ENCODE results near the gene AHI1. TPM values are rescaled to one million over a fixed set of nuclear protein-coding genes. Genes with fewer than 3 reads are reported as not detected.

The AHI1 gene
- total RNA-seq, 1 experiment from 2014 or later: 18.8 TPM

DNA sequence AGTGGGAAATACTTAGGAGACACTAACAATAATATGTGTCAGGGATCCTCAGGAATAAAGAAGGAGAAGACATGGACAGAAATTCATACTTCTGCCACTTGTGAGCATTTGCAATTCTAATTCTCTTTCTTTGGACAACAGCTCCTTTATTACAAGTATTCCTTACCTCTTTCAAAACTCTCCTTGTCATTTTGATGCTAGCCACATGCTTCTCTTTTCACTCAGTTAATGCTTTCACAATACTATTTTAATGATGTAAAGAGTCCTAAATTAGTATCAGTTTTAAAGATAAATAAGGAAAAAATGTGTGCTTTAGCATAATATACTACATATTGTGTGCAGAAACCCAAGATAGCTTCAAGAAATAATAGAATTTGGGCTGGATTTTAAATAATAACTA, 62.5 kb downstream of the AHI1 start:
- no peaks in the 10 kb centered on the region for H3K4me1 Mint-ChIP-seq
- DNase-seq (ENCODE audit: low spot score) (no peak), ATAC-seq (no peak)
- H3K36me3 Mint-ChIP-seq: peaks cover 3% of the 10 kb centered on the region; the same call in 1 of the 2 replicates
- ChIA-PET POLR2A (no interaction called here), CTCF (interaction anchor here (0.9 to 1.6 kb wide), 2 partner anchors 278 to 291 kb away, joined by 3 read pairs; no protein-coding TSS in a partner anchor)
- no peaks in the 10 kb centered on the region for H3K9me3 Mint-ChIP-seq
- no peaks in the 10 kb centered on the region for H3K27me3 Mint-ChIP-seq (ENCODE audit: low read depth)
- H3K27ac Mint-ChIP-seq: no peak overlapping the region
- no peak overlapping the region for H3K4me3 Mint-ChIP-seq
- TF ChIP-seq JUN (CRISPR knock-in tag; IDR thresholded peaks at IDR 0.05) (no peak), TCF7 (CRISPR knock-in tag; IDR thresholded peaks at IDR 0.05; ENCODE audit: low read depth) (no peak), TEAD1 (CRISPR knock-in tag; IDR thresholded peaks at IDR 0.05) (no peak), GTF2I (CRISPR knock-in tag; conservative IDR thresholded peaks at IDR 0.05) (no peak), NFE2L1 (CRISPR knock-in tag; IDR thresholded peaks at IDR 0.05) (no peak), MYBL2 (CRISPR knock-in tag; IDR thresholded peaks at IDR 0.05) (no peak), RORB (CRISPR knock-in tag; IDR thresholded peaks at IDR 0.05) (no peak)
- TF ChIP-seq, protein P1, sequence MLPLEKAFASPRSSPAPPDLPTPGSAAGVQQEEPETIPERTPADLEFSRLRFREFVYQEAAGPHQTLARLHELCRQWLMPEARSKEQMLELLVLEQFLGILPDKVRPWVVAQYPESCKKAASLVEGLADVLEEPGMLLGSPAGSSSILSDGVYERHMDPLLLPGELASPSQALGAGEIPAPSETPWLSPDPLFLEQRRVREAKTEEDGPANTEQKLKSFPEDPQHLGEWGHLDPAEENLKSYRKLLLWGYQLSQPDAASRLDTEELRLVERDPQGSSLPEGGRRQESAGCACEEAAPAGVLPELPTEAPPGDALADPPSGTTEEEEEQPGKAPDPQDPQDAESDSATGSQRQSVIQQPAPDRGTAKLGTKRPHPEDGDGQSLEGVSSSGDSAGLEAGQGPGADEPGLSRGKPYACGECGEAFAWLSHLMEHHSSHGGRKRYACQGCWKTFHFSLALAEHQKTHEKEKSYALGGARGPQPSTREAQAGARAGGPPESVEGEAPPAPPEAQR (CRISPR knock-in tag; IDR thresholded peaks at IDR 0.05): no peak
- TF ChIP-seq, protein P2, sequence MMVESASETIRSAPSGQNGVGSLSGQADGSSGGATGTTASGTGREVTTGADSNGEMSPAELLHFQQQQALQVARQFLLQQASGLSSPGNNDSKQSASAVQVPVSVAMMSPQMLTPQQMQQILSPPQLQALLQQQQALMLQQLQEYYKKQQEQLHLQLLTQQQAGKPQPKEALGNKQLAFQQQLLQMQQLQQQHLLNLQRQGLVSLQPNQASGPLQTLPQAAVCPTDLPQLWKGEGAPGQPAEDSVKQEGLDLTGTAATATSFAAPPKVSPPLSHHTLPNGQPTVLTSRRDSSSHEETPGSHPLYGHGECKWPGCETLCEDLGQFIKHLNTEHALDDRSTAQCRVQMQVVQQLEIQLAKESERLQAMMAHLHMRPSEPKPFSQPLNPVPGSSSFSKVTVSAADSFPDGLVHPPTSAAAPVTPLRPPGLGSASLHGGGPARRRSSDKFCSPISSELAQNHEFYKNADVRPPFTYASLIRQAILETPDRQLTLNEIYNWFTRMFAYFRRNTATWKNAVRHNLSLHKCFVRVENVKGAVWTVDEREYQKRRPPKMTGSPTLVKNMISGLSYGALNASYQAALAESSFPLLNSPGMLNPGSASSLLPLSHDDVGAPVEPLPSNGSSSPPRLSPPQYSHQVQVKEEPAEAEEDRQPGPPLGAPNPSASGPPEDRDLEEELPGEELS (CRISPR knock-in tag; IDR thresholded peaks at IDR 0.05): no peak

DNA sequence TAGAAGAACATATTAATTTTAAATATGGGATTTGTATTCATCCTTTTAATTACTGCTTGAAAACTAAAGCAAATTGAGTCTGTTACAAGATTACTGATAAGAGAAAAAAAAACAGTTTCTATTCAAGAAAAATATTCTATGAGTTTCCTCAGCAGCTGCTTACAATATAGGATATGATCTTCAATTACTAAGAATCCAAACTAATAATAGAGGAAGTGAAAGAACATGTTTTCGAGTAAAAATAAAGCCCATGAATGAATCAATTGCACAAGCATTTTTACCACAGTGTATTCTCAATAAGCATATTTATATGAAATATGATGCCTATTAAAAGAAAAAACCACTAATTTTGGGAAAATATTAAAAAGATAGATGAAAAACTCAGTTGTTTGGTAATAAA, 63.4 kb downstream of the AHI1 start:
- ChIA-PET CTCF (no interaction called here), POLR2A (no interaction called here)
- Mint-ChIP-seq H3K9me3 (no peaks in the 10 kb centered on the region), H3K27ac (no peak overlapping the region), H3K4me3 (no peak overlapping the region), H3K36me3 (peaks cover 3% of the 10 kb centered on the region; the same call in 1 of the 2 replicates), H3K27me3 (ENCODE audit: low read depth) (no peaks in the 10 kb centered on the region), H3K4me1 (no peaks in the 10 kb centered on the region)
- DNase-seq (ENCODE audit: low spot score): no peak
- TF ChIP-seq, protein P3, sequence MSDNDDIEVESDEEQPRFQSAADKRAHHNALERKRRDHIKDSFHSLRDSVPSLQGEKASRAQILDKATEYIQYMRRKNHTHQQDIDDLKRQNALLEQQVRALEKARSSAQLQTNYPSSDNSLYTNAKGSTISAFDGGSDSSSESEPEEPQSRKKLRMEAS (CRISPR knock-in tag; IDR thresholded peaks at IDR 0.05): no peak
- TF ChIP-seq RORB (CRISPR knock-in tag; IDR thresholded peaks at IDR 0.05) (no peak), TCF7 (CRISPR knock-in tag; IDR thresholded peaks at IDR 0.05; ENCODE audit: low read depth) (no peak)
- TF ChIP-seq, protein P4, sequence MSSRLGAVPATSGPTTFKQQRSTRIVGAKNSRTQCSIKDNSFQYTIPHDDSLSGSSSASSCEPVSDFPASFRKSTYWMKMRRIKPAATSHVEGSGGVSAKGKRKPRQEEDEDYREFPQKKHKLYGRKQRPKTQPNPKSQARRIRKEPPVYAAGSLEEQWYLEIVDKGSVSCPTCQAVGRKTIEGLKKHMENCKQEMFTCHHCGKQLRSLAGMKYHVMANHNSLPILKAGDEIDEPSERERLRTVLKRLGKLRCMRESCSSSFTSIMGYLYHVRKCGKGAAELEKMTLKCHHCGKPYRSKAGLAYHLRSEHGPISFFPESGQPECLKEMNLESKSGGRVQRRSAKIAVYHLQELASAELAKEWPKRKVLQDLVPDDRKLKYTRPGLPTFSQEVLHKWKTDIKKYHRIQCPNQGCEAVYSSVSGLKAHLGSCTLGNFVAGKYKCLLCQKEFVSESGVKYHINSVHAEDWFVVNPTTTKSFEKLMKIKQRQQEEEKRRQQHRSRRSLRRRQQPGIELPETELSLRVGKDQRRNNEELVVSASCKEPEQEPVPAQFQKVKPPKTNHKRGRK (CRISPR knock-in tag; IDR thresholded peaks at IDR 0.05; ENCODE audit: borderline replicate concordance): no peak
- no peak for ATAC-seq

DNA sequence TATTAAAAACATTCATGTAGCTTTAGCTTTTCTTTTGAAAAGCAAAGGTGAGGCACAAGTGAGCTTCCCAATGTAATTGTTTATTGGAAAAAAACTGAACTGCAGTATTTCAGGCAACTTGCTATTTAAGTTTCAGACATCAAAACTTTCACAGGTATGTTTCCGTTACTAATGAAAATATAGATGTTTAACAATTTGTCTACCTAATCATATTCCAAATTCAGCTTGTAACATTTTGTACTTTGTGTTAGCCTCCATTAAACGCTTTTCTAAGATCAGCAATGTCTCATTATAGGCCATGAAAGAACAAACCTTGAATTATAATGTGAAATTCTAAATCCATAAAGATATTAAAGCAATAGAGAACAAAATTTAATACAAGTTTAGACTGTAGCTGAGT, 69.5 kb downstream of the AHI1 start:
- Mint-ChIP-seq H3K27ac (no peak overlapping the region), H3K36me3 (peaks cover 3% of the 10 kb centered on the region; the same call in 1 of the 2 replicates), H3K27me3 (ENCODE audit: low read depth) (no peaks in the 10 kb centered on the region), H3K4me3 (no peak overlapping the region), H3K4me1 (no peaks in the 10 kb centered on the region), H3K9me3 (no peaks in the 10 kb centered on the region)
- ChIA-PET POLR2A (no interaction called here), CTCF (interaction anchor here (0.8 kb wide), 1 partner anchor 265 kb away, joined by 5 read pairs; no protein-coding TSS in a partner anchor)
- DNase-seq (ENCODE audit: low spot score): no peak
- ATAC-seq: no peak
- no peak for TF ChIP-seq RORB (CRISPR knock-in tag; IDR thresholded peaks at IDR 0.05)
- TF ChIP-seq, protein P4 (CRISPR knock-in tag; IDR thresholded peaks at IDR 0.05; ENCODE audit: borderline replicate concordance): no peak
- no peak for TF ChIP-seq NFATC4 (CRISPR knock-in tag; IDR thresholded peaks at IDR 0.05)
- no peak for TF ChIP-seq GRHL2 (CRISPR knock-in tag; IDR thresholded peaks at IDR 0.05; ENCODE audit: insufficient replicate concordance, severe bottlenecking)
- TF ChIP-seq NR1H2 (CRISPR knock-in tag; IDR thresholded peaks at IDR 0.05): no peak
- TF ChIP-seq FOXJ3 (CRISPR knock-in tag; IDR thresholded peaks at IDR 0.05; ENCODE audit: borderline replicate concordance): no peak
- TF ChIP-seq, protein P2 (CRISPR knock-in tag; IDR thresholded peaks at IDR 0.05): no peak
- TF ChIP-seq SMAD3 (CRISPR knock-in tag; IDR thresholded peaks at IDR 0.05; ENCODE audit: borderline replicate concordance): no peak
- TF ChIP-seq ZNF671 (CRISPR knock-in tag; IDR thresholded peaks at IDR 0.05): no peak
- TF ChIP-seq, protein P1 (CRISPR knock-in tag; IDR thresholded peaks at IDR 0.05): no peak
- no peak for TF ChIP-seq EMX1 (CRISPR knock-in tag; IDR thresholded peaks at IDR 0.05)
- TF ChIP-seq, protein P5, sequence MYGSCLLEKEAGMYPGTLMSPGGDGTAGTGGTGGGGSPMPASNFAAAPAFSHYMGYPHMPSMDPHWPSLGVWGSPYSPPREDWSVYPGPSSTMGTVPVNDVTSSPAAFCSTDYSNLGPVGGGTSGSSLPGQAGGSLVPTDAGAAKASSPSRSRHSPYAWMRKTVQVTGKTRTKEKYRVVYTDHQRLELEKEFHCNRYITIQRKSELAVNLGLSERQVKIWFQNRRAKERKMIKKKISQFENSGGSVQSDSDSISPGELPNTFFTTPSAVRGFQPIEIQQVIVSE (CRISPR knock-in tag; IDR thresholded peaks at IDR 0.05; ENCODE audit: borderline replicate concordance): no peak

Data from WTC11 (cell line).